Muscle layer of duodenum (tissue), 2 donors: ENCODE results near the gene TLN1.

ENCODE experiments used
- H3K27ac ChIP-seq: one replicate; pipeline ENCODE4 v1.7.0; 2013; ENCODE audit warnings: mild to moderate bottlenecking, low read length
- H3K27me3 ChIP-seq: one replicate; pipeline ENCODE4 v1.7.0; 2013; ENCODE audit warnings: low read depth, mild to moderate bottlenecking, control low read depth, low read length
- H3K36me3 ChIP-seq, 2 donors: one replicate each; pipeline ENCODE4 v1.7.0; 2013; ENCODE audit warnings: low read length in 2 of 2, control low read depth in 1 of 2, mild to moderate bottlenecking in 1 of 2; ENCODE audit not compliant: insufficient read depth in 2 of 2, control insufficient read depth in 1 of 2
- H3K4me1 ChIP-seq, 2 donors: one replicate each; pipeline ENCODE4 v1.7.0; 2013; ENCODE audit warnings: low read length in 2 of 2, mild to moderate bottlenecking in 2 of 2, control low read depth in 1 of 2, moderate library complexity in 1 of 2; ENCODE audit not compliant: insufficient read depth in 2 of 2, control insufficient read depth in 1 of 2
- H3K4me3 ChIP-seq, 2 donors: one replicate each; pipeline ENCODE4 v1.7.0; 2013; ENCODE audit warnings: low read length in 2 of 2, low read depth in 1 of 2, mild to moderate bottlenecking in 1 of 2
- H3K9me3 ChIP-seq, 2 donors: one replicate each; pipeline ENCODE4 v1.7.0; 2013; ENCODE audit warnings: low read length in 2 of 2, control low read depth in 1 of 2, mild to moderate bottlenecking in 1 of 2; ENCODE audit not compliant: control insufficient read depth in 1 of 2
- donor health status: healthy.

TLN1 gene

DNA sequence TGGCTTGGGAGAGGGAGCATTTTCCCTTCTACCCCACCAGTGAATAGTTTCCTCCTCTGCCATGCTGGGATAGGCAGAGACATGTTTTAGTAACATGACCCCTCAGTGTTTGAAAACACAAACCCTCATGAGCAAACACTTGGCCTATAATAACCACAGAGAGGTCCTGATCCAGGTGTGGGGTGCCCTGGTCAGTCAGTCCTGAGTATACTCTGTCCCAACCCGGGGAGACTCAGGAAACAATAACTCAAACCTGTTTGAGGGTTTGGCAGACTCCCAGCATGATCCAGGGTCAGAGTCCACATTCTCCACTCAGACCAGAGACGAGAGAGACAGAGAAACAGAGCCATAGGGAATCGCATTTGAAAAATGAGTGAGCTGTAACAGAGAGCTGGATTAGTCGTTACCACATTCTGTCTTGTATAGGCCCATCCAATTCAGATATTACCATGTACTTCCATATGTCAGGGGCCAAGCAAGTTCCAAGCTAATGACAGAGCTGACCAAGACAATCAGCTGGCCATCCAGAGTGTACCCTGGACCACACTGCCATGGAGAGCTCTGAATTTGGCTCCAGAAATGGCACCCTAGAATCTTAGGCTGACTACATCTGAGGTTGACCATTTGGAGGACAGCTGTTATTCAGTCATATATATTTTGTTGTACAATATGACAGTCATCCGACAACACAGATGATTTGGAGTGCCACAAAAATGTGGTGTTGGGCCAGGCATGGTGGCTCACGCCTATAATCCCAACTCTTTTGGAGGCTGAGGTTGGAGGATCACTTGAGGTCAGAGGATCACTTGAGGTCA lies 62.5 kb downstream of the TLN1 start:
- H3K27ac ChIP-seq, result peak overlapping the region; percentile 48
- H3K9me3 ChIP-seq, result no peaks in the 10 kb centered on the region
- no peaks in the 10 kb centered on the region for H3K27me3 ChIP-seq
- H3K4me3 ChIP-seq, result peak overlapping the region in 1 of 2 donors; percentile 7
- H3K4me1 ChIP-seq, result peaks cover 1 to 11% of the 10 kb centered on the region in 2 donors
- H3K36me3 ChIP-seq, result no peaks in the 10 kb centered on the region

GRCh38 chr9:35667939-35668338 lies 64.1 kb downstream of the TLN1 start:
- Histone ChIP-seq H3K4me1 (peaks cover 5 to 7% of the 10 kb centered on the region in 2 donors), H3K27ac (no peak overlapping the region), H3K4me3 (no peak overlapping the region), H3K36me3 (no peaks in the 10 kb centered on the region), H3K27me3 (no peaks in the 10 kb centered on the region), H3K9me3 (no peaks in the 10 kb centered on the region)

- Histone ChIP-seq H3K27ac (no peak overlapping the region), H3K4me3 (no peak overlapping the region), H3K4me1 (peaks cover 5 to 14% of the 10 kb centered on the region in 2 donors), H3K9me3 (no peaks in the 10 kb centered on the region), H3K36me3 (no peaks in the 10 kb centered on the region), H3K27me3 (no peaks in the 10 kb centered on the region)
These were observed 65.4 kb downstream of the TLN1 start for GRCh38 chr9:35666549-35666948.

- no peaks in the 10 kb centered on the region for H3K27me3 ChIP-seq
- peaks cover 5 to 14% of the 10 kb centered on the region in 2 donors for H3K4me1 ChIP-seq
- no peaks in the 10 kb centered on the region for H3K36me3 ChIP-seq
- no peak overlapping the region for H3K4me3 ChIP-seq
- no peaks in the 10 kb centered on the region for H3K9me3 ChIP-seq
- H3K27ac ChIP-seq, result no peak overlapping the region
These were observed 66.0 kb downstream of the TLN1 start for GRCh38 chr9:35666045-35666444.

GRCh38 chr9:35665471-35665818 lies 66.5 kb downstream of the TLN1 start:
- peaks cover 3 to 5% of the 10 kb centered on the region in 2 donors for H3K36me3 ChIP-seq
- H3K4me1 ChIP-seq, result peaks cover 5 to 19% of the 10 kb centered on the region in 2 donors
- H3K27ac ChIP-seq, result peak overlapping the region; percentile 29
- no peaks in the 10 kb centered on the region for H3K27me3 ChIP-seq
- peak overlapping the region; percentile 55 to 76 for H3K4me3 ChIP-seq
- no peaks in the 10 kb centered on the region for H3K9me3 ChIP-seq

DNA sequence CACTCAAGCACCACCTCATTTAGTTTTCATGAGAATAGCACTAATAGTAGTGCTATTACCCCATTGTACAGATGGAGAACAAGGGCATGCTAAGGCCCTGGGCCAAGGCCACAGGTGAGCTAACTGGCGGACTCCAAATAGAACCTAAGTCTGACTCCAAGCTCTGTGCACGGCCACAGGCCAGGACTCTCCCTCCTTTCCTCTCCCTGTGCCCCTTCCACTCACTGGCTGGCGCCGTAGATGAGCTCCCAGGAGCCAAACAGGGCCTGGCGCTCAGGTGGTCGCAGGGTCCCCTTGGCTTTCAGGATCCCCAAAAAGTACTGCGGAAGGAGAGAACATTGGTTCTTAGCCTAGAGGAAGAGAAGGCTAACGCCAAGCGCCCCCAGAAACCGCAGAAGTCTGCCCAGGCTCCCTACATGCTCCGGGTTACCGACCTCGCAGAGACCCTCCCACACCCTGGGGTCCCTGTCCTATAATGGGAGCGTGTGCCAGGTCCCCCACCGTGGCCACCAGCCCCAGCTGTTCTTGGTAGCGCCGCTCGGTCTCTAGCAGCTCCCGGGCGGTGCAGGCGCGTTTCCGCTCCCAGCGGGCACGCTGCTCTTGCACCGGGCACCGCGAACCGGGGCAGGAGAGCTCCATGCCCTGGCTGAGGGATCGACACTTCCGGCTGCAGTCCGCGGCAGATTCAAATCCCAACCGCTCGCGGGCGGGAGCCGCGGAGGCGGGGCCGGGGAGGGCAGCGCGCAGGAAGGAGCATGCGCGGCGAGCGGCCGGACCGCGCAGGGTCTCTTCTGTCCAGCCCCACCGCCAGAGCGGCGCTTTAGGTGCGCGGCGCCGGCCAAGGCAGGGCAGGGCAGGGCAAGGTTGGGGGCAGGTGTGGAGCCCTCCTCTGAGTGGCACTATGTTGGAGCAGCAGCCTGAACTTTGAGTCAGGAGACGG lies 67.2 kb downstream of the TLN1 start, which contains the start of gene ARHGEF39:
TSS of gene ARHGEF39 (minus strand) at position 665 of the 940 bp plus-strand sequence. CDS start at position 639, 26 bp downstream.
- Histone ChIP-seq H3K4me3 (peak within 1 kb of the TSS; percentile 55 to 76), H3K27me3 (no peaks in the 10 kb centered on the region), H3K9me3 (no peaks in the 10 kb centered on the region), H3K27ac (peak within 1 kb of the TSS; percentile 70), H3K36me3 (peaks cover 8 to 10% of the 10 kb centered on the region in 2 donors), H3K4me1 (peaks cover 5 to 24% of the 10 kb centered on the region in 2 donors)

- peaks cover 5 to 31% of the 10 kb centered on the region in 2 donors for H3K4me1 ChIP-seq
- H3K4me3 ChIP-seq, result peak overlapping the region in 1 of 2 donors; percentile 12
- H3K36me3 ChIP-seq, result peaks cover 8 to 14% of the 10 kb centered on the region in 2 donors
- H3K27ac ChIP-seq, result peak overlapping the region; percentile 99
- H3K27me3 ChIP-seq, result no peaks in the 10 kb centered on the region
- H3K9me3 ChIP-seq, result no peaks in the 10 kb centered on the region
These were observed 69.6 kb downstream of the TLN1 start for GRCh38 chr9:35662437-35662836.

DNA sequence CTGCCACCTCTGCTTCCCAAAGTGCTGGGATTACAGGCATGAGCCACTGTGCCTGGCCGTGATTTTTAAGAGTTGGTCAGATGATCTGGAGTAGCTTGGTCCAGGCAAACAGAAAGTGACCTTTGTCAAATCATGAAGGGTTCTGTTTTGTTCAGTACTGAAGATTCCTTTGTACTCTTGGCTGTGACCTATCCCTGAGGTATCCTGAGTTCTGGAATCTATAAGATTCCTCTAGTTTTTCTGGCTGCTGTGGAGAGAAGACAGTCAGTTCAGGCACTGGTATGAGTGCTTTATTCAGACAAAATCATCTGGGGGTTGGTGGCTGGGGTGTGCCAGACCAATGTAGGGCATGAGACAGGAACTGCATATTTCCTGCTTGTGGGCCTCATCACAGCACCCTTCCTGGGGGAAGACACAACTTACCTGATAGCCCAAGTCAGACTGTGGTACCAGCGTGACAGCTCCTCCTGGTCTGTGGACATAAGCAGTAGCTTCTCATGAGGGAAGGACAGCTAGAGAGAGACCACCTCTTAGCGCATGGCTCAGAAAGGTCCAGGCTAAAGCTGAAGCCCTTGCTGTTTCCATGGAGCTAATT lies 70.1 kb downstream of the TLN1 start:
- Histone ChIP-seq H3K27ac (peak overlapping the region; percentile 99), H3K9me3 (no peaks in the 10 kb centered on the region), H3K4me3 (no peak overlapping the region), H3K36me3 (peaks cover 8 to 14% of the 10 kb centered on the region in 2 donors), H3K27me3 (no peaks in the 10 kb centered on the region), H3K4me1 (peaks cover 5 to 31% of the 10 kb centered on the region in 2 donors)

GRCh38 chr9:35660966-35661415 lies 71.0 kb downstream of the TLN1 start:
- H3K4me1 ChIP-seq, result peaks cover 5 to 31% of the 10 kb centered on the region in 2 donors
- peak overlapping the region; percentile 99 for H3K27ac ChIP-seq
- no peaks in the 10 kb centered on the region for H3K9me3 ChIP-seq
- peaks cover 8 to 14% of the 10 kb centered on the region in 2 donors for H3K36me3 ChIP-seq
- H3K27me3 ChIP-seq, result no peaks in the 10 kb centered on the region
- H3K4me3 ChIP-seq, result peak overlapping the region in 1 of 2 donors; percentile 88

- H3K27me3 ChIP-seq, result no peaks in the 10 kb centered on the region
- peaks cover 2 to 24% of the 10 kb centered on the region in 2 donors for H3K4me1 ChIP-seq
- peak overlapping the region; percentile 79 to 88 for H3K4me3 ChIP-seq
These were observed 72.7 kb downstream of the TLN1 start for GRCh38 chr9:35659340-35659739.

GRCh38 chr9:35658968-35659220 lies 73.1 kb downstream of the TLN1 start:
- peak overlapping the region; percentile 79 to 88 for H3K4me3 ChIP-seq
- peak overlapping the region; percentile 99 for H3K27ac ChIP-seq
- peaks cover 8 to 14% of the 10 kb centered on the region in 2 donors for H3K36me3 ChIP-seq
- no peaks in the 10 kb centered on the region for H3K9me3 ChIP-seq
- H3K27me3 ChIP-seq, result no peaks in the 10 kb centered on the region
- H3K4me1 ChIP-seq, result peaks cover 0 to 24% of the 10 kb centered on the region in 2 donors

More at GRCh38 chr9:35659340-35659739, 72.7 kb downstream of the TLN1 start:
- no peaks in the 10 kb centered on the region for H3K9me3 ChIP-seq
- peaks cover 8 to 14% of the 10 kb centered on the region in 2 donors for H3K36me3 ChIP-seq
- peak overlapping the region; percentile 99 for H3K27ac ChIP-seq
